Tibial nerve (tissue), 4 donors: ENCODE results near the gene PAX3. TPM values are rescaled to one million over a fixed set of nuclear protein-coding genes. Genes with fewer than 3 reads are reported as not detected.

ENCODE experiments used
- DNase-seq, 2 donors: peaks; one replicate each; pipeline ENCODE4 v3.0.0-alpha.2; 2019; ENCODE audit warnings: low spot score in 2 of 2
- H3K27ac ChIP-seq, 4 donors: fragments of 200-600 bp; sonication (generic) in 3 of 4; one replicate each; pipeline ENCODE4 v1.5.1; 2017 to 2019; ENCODE audit warnings: mild to moderate bottlenecking in 1 of 4
- H3K27me3 ChIP-seq, 2 donors: fragments of 200-600 bp; sonication (generic) in 1 of 2; one replicate each; pipeline versions ENCODE4 v1.5.1 to v1.6.0; 2017 to 2019
- H3K36me3 ChIP-seq, 3 donors: fragments of 200-600 bp; sonication (generic); one replicate each; pipeline ENCODE4 v1.5.1; 2018 to 2019
- H3K4me1 ChIP-seq, 4 donors: fragments of 200-600 bp; sonication (generic) in 3 of 4; one replicate each; pipeline ENCODE4 v1.5.1; 2017 to 2019
- H3K4me3 ChIP-seq, 4 donors: fragments of 200-600 bp; sonication (generic) in 3 of 4; one replicate each; pipeline ENCODE4 v1.5.1; 2017 to 2019; ENCODE audit warnings: mild to moderate bottlenecking in 1 of 4, moderate library complexity in 1 of 4
- H3K9me3 ChIP-seq, 4 donors: fragments of 200-600 bp; sonication (generic) in 3 of 4; one replicate each; pipeline ENCODE4 v1.5.1; 2017 to 2019
- EP300 ChIP-seq, 2 donors: sonication (generic); formaldehyde crosslinking; IDR thresholded peaks; one replicate each; pipeline ENCODE4 v1.6.1; 2017; ENCODE audit warnings: antibody characterized with exemption in 2 of 2, mild to moderate bottlenecking in 1 of 2
- POLR2A ChIP-seq, 2 donors: fragments of 450-650 bp; IDR thresholded peaks; one replicate each; pipeline ENCODE4 v1.6.1; 2017; ENCODE audit warnings: antibody characterized with exemption in 2 of 2, mild to moderate bottlenecking in 2 of 2, moderate library complexity in 2 of 2
- WGBS, 2 donors: methylation state at CpG; one replicate each; pipeline ENCODE4 v1.1.5; 2018; 5-methylcytosine and 5-hydroxymethylcytosine counted together
- total RNA-seq, 4 donors: library from RNA; depleted of rRNA; stranded (reverse); fragments of >200 nt; gene quantifications; one replicate each; pipeline ENCODE4 v1.1.0, GENCODE V29; 2016
- TF ChIP-seq, protein P1 (sequence below), 5 experiments: fragments of 200-600 bp in 3 of 5; fragments of 450-650 bp in 2 of 5; sonication (generic) in 3 of 5; IDR thresholded peaks; one replicate each; pipeline ENCODE4 v1.5.1; 2016 to 2019; ENCODE audit warnings: antibody characterized with exemption in 5 of 5, mild to moderate bottlenecking in 3 of 5, moderate library complexity in 2 of 5

The PAX3 gene
- total RNA-seq, 4 donors from 2014 or later, result not detected

DNA sequence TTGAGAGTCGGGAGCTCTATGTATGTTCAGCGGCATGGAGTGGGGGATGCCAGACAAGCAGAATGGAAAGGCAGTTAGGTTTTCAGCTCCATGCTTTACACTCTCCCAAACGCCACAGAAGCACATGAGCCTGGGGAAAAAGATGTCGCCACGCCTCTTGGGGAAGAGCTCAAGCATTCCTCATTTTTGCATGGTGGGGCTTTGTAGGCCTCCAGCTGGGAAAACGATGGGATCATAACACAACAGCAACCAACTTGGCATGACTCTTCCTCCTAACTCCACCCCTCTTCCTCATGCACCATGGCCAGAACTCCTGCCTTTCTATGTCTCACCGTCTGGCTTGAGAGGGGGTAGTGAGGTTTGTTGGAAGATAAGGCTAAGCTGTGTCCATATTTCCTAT, 102.6 kb downstream of the PAX3 start:
- WGBS, 2 donors, result 53 to 63% methylated on average over 7 of the region's 7 CpGs
- no peak for TF ChIP-seq POLR2A (IDR thresholded peaks at IDR 0.05)
- TF ChIP-seq, protein P1, sequence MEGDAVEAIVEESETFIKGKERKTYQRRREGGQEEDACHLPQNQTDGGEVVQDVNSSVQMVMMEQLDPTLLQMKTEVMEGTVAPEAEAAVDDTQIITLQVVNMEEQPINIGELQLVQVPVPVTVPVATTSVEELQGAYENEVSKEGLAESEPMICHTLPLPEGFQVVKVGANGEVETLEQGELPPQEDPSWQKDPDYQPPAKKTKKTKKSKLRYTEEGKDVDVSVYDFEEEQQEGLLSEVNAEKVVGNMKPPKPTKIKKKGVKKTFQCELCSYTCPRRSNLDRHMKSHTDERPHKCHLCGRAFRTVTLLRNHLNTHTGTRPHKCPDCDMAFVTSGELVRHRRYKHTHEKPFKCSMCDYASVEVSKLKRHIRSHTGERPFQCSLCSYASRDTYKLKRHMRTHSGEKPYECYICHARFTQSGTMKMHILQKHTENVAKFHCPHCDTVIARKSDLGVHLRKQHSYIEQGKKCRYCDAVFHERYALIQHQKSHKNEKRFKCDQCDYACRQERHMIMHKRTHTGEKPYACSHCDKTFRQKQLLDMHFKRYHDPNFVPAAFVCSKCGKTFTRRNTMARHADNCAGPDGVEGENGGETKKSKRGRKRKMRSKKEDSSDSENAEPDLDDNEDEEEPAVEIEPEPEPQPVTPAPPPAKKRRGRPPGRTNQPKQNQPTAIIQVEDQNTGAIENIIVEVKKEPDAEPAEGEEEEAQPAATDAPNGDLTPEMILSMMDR (IDR thresholded peaks at IDR 0.05), result no peak
- no peak for TF ChIP-seq EP300 (IDR thresholded peaks at IDR 0.05)

DNA sequence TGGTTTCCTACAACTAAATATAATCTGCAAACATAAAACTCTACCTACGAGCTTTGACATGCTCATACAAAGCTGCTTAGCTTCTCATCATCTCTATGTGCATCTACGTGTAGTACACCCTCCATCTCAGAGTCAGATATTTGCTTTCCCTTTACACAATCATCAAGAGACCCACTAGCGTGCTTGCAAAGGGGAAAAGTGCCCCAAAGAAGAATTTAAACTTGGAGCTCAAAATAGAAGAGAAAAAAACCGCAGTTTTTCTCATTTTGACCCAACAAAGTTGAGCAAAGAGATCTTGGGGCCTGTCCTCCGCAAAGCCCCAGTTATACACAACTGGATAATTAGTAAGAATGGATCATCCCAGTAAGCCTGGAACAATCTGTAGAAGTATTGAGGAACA, 104.1 kb downstream of the PAX3 start:
- no peak for DNase-seq
- H3K36me3 ChIP-seq, result no peaks in the 10 kb centered on the region
- no peak for TF ChIP-seq EP300 (IDR thresholded peaks at IDR 0.05)
- TF ChIP-seq, protein P1 (IDR thresholded peaks at IDR 0.05), result no peak
- no peak for TF ChIP-seq POLR2A (IDR thresholded peaks at IDR 0.05)
- no peaks in the 10 kb centered on the region for H3K4me1 ChIP-seq
- no peak overlapping the region for H3K27ac ChIP-seq
- 76 to 80% methylated on average over 5 of the region's 5 CpGs for WGBS, 2 donors
- peaks cover 0 to 4% (median 0%) of the 10 kb centered on the region in 4 donors for H3K9me3 ChIP-seq
- no peaks in the 10 kb centered on the region for H3K27me3 ChIP-seq
- no peak overlapping the region for H3K4me3 ChIP-seq

More for the DNA sequence above, 102.6 kb downstream of the PAX3 start:
- Histone ChIP-seq H3K27ac (no peak overlapping the region), H3K27me3 (peaks cover 0 to 1% of the 10 kb centered on the region in 2 donors), H3K4me1 (no peaks in the 10 kb centered on the region), H3K4me3 (no peak overlapping the region), H3K9me3 (peaks cover 0 to 4% (median 0%) of the 10 kb centered on the region in 4 donors), H3K36me3 (no peaks in the 10 kb centered on the region)
- DNase-seq, result no peak

DNA sequence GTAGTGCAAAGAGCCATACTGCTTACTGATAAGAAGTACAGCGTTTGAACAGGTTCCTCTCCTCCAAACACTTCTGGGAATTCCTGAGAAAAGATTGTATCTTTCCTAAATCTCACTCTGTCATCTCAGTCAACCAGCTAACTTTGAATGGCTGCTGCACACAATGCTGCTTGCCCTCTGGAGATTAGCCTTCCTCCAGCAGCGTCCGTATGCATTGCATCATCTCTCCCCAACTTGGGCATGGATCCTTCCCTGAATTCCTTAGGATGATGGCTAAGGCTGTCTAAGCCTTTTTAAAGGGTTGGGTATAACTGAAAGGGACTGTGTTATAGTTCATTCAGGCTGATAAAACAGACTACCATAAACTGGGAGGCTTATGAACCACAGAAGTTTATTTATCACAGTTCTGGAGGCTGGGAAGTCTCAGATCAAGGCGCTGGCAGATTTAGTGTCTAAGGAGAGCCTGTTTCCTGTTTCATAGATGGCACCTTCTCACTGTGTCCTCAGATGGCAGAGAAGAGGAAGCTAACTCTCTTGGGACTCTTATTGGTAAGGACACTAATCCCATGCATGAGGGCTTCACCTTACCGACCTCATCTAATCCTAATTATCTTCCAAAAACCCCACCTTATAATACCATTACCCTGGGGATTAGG, 105.3 kb downstream of the PAX3 start:
- WGBS, 2 donors, result 41 to 43% methylated on average over 5 of the region's 5 CpGs
- Histone ChIP-seq H3K4me3 (no peak overlapping the region), H3K4me1 (no peaks in the 10 kb centered on the region), H3K36me3 (no peaks in the 10 kb centered on the region), H3K9me3 (peaks cover 0 to 4% (median 0%) of the 10 kb centered on the region in 4 donors), H3K27ac (no peak overlapping the region), H3K27me3 (no peaks in the 10 kb centered on the region)
- TF ChIP-seq EP300 (IDR thresholded peaks at IDR 0.05) (no peak), POLR2A (IDR thresholded peaks at IDR 0.05) (no peak)
- TF ChIP-seq, protein P1 (IDR thresholded peaks at IDR 0.05), result no peak
- DNase-seq, result no peak

DNA sequence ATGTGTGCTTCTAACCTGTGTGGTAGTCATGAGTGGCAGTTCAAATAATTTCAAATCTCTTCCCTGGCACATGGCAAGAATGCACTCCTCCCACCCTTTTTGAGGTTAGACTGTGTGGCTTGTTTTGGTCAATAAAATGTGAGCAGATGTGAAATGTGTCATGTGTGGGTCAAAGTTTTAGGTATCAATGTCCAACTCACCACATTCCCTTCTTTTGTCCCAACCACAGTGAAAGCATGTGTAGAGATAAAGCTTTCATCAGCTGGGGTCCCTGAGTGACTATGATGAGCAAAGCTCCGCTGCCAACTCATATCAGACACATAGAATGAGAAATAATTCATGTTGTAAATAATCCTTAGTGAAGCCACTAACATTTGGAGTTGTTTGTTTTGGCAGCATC, 118.2 kb downstream of the PAX3 start:
- no peaks in the 10 kb centered on the region for H3K9me3 ChIP-seq
- H3K27me3 ChIP-seq, result no peaks in the 10 kb centered on the region
- no peaks in the 10 kb centered on the region for H3K4me1 ChIP-seq
- no peaks in the 10 kb centered on the region for H3K36me3 ChIP-seq
- no peak for DNase-seq
- TF ChIP-seq, protein P1 (IDR thresholded peaks at IDR 0.05), result no peak
- TF ChIP-seq EP300 (IDR thresholded peaks at IDR 0.05) (no peak), POLR2A (IDR thresholded peaks at IDR 0.05) (no peak)
- 71 to 83% methylated on average over 1 of the region's 1 CpG for WGBS, 2 donors
- H3K27ac ChIP-seq, result no peak overlapping the region
- H3K4me3 ChIP-seq, result no peak overlapping the region

DNA sequence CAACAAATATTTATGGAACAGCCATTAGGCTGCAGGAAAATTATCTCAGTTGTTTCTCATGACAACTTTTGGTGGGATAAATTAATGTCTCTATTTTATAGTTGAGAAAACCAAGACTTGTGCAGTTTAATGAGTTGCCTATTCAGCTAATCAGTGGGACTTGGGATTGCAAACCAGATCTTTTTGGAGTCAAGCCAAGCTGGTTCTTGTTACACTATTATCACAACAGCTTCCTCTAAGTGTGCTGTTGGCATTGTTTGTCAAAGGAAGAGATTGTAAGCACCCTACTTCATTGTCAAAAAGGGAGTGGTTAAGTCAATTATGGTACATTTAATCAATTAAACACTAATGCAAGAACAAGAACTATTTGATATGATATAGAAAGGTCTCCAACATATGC, 119.2 kb downstream of the PAX3 start:
- no peaks in the 10 kb centered on the region for H3K27me3 ChIP-seq
- H3K4me3 ChIP-seq, result no peak overlapping the region
- TF ChIP-seq EP300 (IDR thresholded peaks at IDR 0.05) (no peak), POLR2A (IDR thresholded peaks at IDR 0.05) (no peak)
- TF ChIP-seq, protein P1 (IDR thresholded peaks at IDR 0.05), result no peak
- DNase-seq, result no peak
- H3K36me3 ChIP-seq, result no peaks in the 10 kb centered on the region
- H3K9me3 ChIP-seq, result no peaks in the 10 kb centered on the region
- no peak overlapping the region for H3K27ac ChIP-seq
- H3K4me1 ChIP-seq, result no peaks in the 10 kb centered on the region
